ENCODE data around the gene LEMD2. TPM values are rescaled to one million over a fixed set of nuclear protein-coding genes. Genes with fewer than 3 reads are reported as not detected.

The LEMD2 gene
- total RNA-seq, 2 donors from 2014 or later = 26.0 to 33.7 TPM

- DNase-seq (no peak), ATAC-seq (no peak)
- intact Hi-C loops (cut with DNase I) = no loop called here
Measured at GRCh38 chr6:33799454-33800113, 10.7 kb upstream of the LEMD2 start.

- DNase-seq (no peak), ATAC-seq (no peak)
- intact Hi-C loops (cut with DNase I) = no loop called here
Measured at GRCh38 chr6:33798343-33798848, 9.5 kb upstream of the LEMD2 start.

GRCh38 chr6:33797626-33798342, 8.9 kb upstream of the LEMD2 start:
- no peak for DNase-seq
- intact Hi-C loops (cut with DNase I) = no loop called here
- ATAC-seq = no peak

- intact Hi-C loops (cut with DNase I) = no loop called here
- DNase-seq (no peak), ATAC-seq (no peak)
Measured at GRCh38 chr6:33794910-33795623, 6.1 kb upstream of the LEMD2 start.

- intact Hi-C loops (cut with DNase I) = no loop called here
- no peak for DNase-seq
- no peak for ATAC-seq
Measured at GRCh38 chr6:33792981-33793380, 4.1 kb upstream of the LEMD2 start.

GRCh38 chr6:33791620-33792019, 2.7 kb upstream of the LEMD2 start:
- DNase-seq = no peak
- ATAC-seq = no peak
- intact Hi-C loops (cut with DNase I) = no loop called here

GRCh38 chr6:33790910-33791309, 2.0 kb upstream of the LEMD2 start:
- intact Hi-C loops (cut with DNase I) = no loop called here
- ATAC-seq (no peak), DNase-seq (no peak)

- no peak for ATAC-seq
- intact Hi-C loops (cut with DNase I) = no loop called here
- no peak for DNase-seq
Measured at GRCh38 chr6:33790379-33790778, 1.4 kb upstream of the LEMD2 start.

- ATAC-seq (no peak), DNase-seq (no peak)
- intact Hi-C loops (cut with DNase I) = loop anchor here in 1 of 2 donors (5.0 kb wide), 1 partner anchor 98 kb away; no protein-coding TSS in a partner anchor
Measured at GRCh38 chr6:33789550-33789895, 593 bp upstream of the LEMD2 start.

- DNase-seq = peak; percentile 86
- ATAC-seq = peak; percentile 80 to 83
- intact Hi-C loops (cut with DNase I) = loop anchor here in 1 of 2 donors (5.0 kb wide), 1 partner anchor 99 kb away; no protein-coding TSS in a partner anchor
Measured at GRCh38 chr6:33787954-33788693, 806 bp downstream of the LEMD2 start.

- DNase-seq (no peak), ATAC-seq (no peak)
- intact Hi-C loops (cut with DNase I) = loop anchor here in 1 of 2 donors (5.0 kb wide), 1 partner anchor 100 kb away; no protein-coding TSS in a partner anchor
Measured at GRCh38 chr6:33787346-33787953, 1.5 kb downstream of the LEMD2 start.

- intact Hi-C loops (cut with DNase I) = loop anchor here in 1 of 2 donors (5.0 kb wide), 1 partner anchor 101 kb away; no protein-coding TSS in a partner anchor
- ATAC-seq (no peak), DNase-seq (no peak)
Measured at GRCh38 chr6:33786736-33787135, 2.2 kb downstream of the LEMD2 start.

GRCh38 chr6:33785778-33786177, 3.2 kb downstream of the LEMD2 start:
- DNase-seq = no peak
- intact Hi-C loops (cut with DNase I) = loop anchor here in 1 of 2 donors (5.0 kb wide), 1 partner anchor 102 kb away; no protein-coding TSS in a partner anchor
- ATAC-seq = no peak

- intact Hi-C loops (cut with DNase I) = loop anchor here in 1 of 2 donors (5.0 kb wide), 1 partner anchor 103 kb away; no protein-coding TSS in a partner anchor
- ATAC-seq (no peak), DNase-seq (no peak)
Measured at GRCh38 chr6:33784787-33785186, 4.1 kb downstream of the LEMD2 start.

- DNase-seq (no peak), ATAC-seq (no peak)
- intact Hi-C loops (cut with DNase I) = no loop called here
Measured at GRCh38 chr6:33783781-33784520, 5.0 kb downstream of the LEMD2 start.

- intact Hi-C loops (cut with DNase I) = no loop called here
- ATAC-seq (no peak), DNase-seq (no peak)
Measured at GRCh38 chr6:33782561-33782960, 6.4 kb downstream of the LEMD2 start.

GRCh38 chr6:33781131-33781975, 7.6 kb downstream of the LEMD2 start:
- ATAC-seq (peak; percentile 42 to 49), DNase-seq (no peak)
- intact Hi-C loops (cut with DNase I) = no loop called here

Measured in left cardiac atrium (tissue), 4 donors.